OCI-LY1 (cell line): ENCODE data around the gene ZSWIM3.

ENCODE experiments used
- H2AFZ ChIP-seq: fragments of 200-600 bp; sonication (generic), shearing (Covaris generic); 2 replicates; pipeline ENCODE4 v1.6.0; 2014; ENCODE audit warnings: antibody characterized with exemption, mild to moderate bottlenecking, low read length
- H3F3A ChIP-seq: fragments of 200-600 bp; sonication (generic), shearing (Covaris generic); 2 replicates; pipeline ENCODE4 v1.6.0; 2014; ENCODE audit warnings: mild to moderate bottlenecking, antibody characterized with exemption, low read length, moderate library complexity; ENCODE audit not compliant: insufficient read depth
- H3K27ac ChIP-seq: fragments of 200-600 bp; sonication (generic); 2 replicates; pipeline ENCODE4 v1.5.1; 2014; ENCODE audit warnings: low read length, mixed run types, mild to moderate bottlenecking, low read depth; ENCODE audit not compliant: poor library complexity, severe bottlenecking
- H3K27me3 ChIP-seq: fragments of 200-600 bp; sonication (generic); 2 replicates; pipeline ENCODE4 v1.6.0; 2014; ENCODE audit warnings: antibody characterized with exemption, mild to moderate bottlenecking, low read length, moderate library complexity; ENCODE audit not compliant: insufficient read depth
- H3K36me3 ChIP-seq: fragments of 200-600 bp; sonication (generic); 2 replicates; pipeline ENCODE4 v1.6.1; 2014; ENCODE audit warnings: mild to moderate bottlenecking, antibody characterized with exemption, low read length, moderate library complexity, mixed read lengths; ENCODE audit not compliant: insufficient read depth
- H3K4me1 ChIP-seq: fragments of 200-600 bp; sonication (generic); 2 replicates; pipeline ENCODE4 v1.5.1; 2014; ENCODE audit warnings: mild to moderate bottlenecking, low read length, moderate library complexity; ENCODE audit not compliant: insufficient read depth, severe bottlenecking
- H3K4me2 ChIP-seq: fragments of 200-600 bp; sonication (generic), shearing (Covaris generic); 2 replicates; pipeline ENCODE4 v1.6.1; 2014; ENCODE audit warnings: low read length
- H3K4me3 ChIP-seq: fragments of 200-600 bp; sonication (generic); 2 replicates; pipeline ENCODE4 v1.5.1; 2014; ENCODE audit warnings: low read length, low read depth, mild to moderate bottlenecking, mixed read lengths; ENCODE audit not compliant: poor library complexity, severe bottlenecking
- H3K79me2 ChIP-seq: fragments of 200-600 bp; shearing (Covaris generic); 2 replicates; pipeline ENCODE4 v1.6.1; 2016; ENCODE audit warnings: mixed run types, low read length, mixed read lengths; ENCODE audit not compliant: insufficient read depth
- H3K9ac ChIP-seq: fragments of 200-600 bp; sonication (generic), shearing (Covaris generic); 2 replicates; pipeline ENCODE4 v1.6.1; 2014; ENCODE audit warnings: mild to moderate bottlenecking, low read length, mixed read lengths
- H3K9me2 ChIP-seq: fragments of 200-600 bp; sonication (generic), shearing (Covaris generic); 2 replicates; pipeline ENCODE4 v1.6.1; 2014; ENCODE audit warnings: low read depth, mild to moderate bottlenecking, low read length, mixed read lengths
- H3K9me3 ChIP-seq: fragments of 200-600 bp; shearing (Covaris generic); 2 replicates; pipeline ENCODE4 v1.6.1; 2014; ENCODE audit warnings: low read length, mixed read lengths
- H4K20me1 ChIP-seq: fragments of 200-600 bp; sonication (generic), shearing (Covaris generic); 2 replicates; pipeline ENCODE4 v1.6.0; 2016; ENCODE audit warnings: mild to moderate bottlenecking, low read length; ENCODE audit not compliant: insufficient read depth
- CTCF ChIP-seq: fragments of 200-600 bp; sonication (generic), shearing (Covaris generic); IDR thresholded peaks from 2 replicates; pipeline ENCODE4 v1.5.1; 2017; ENCODE audit warnings: mild to moderate bottlenecking, antibody characterized with exemption, low read length, moderate library complexity, mixed read lengths
- EZH2 ChIP-seq: fragments of 200-600 bp; sonication (generic), shearing (Covaris generic); IDR thresholded peaks from 2 replicates; pipeline ENCODE4 v1.8.0; 2017; ENCODE audit warnings: borderline replicate concordance, mixed run types, mild to moderate bottlenecking, antibody characterized with exemption, low read length, moderate library complexity, mixed read lengths

Gene ZSWIM3

GRCh38 chr20:45912344-45912682 is 54.9 kb downstream of the ZSWIM3 start:
- H3K4me2 ChIP-seq, result no peak overlapping the region; the same call in 1 of the 2 replicates
- peaks cover 6% of the 10 kb centered on the region; the same call in 1 of the 2 replicates for H3K27me3 ChIP-seq
- H3K4me3 ChIP-seq, result no peak overlapping the region
- no peak overlapping the region for H2AFZ ChIP-seq
- no peaks in the 10 kb centered on the region for H3K79me2 ChIP-seq
- H3F3A ChIP-seq, result no peaks in the 10 kb centered on the region
- H3K9ac ChIP-seq, result no peak overlapping the region
- peaks cover 26% of the 10 kb centered on the region for H3K4me1 ChIP-seq
- no peaks in the 10 kb centered on the region for H3K9me2 ChIP-seq
- H4K20me1 ChIP-seq, result no peaks in the 10 kb centered on the region
- no peak for TF ChIP-seq EZH2
- TF ChIP-seq CTCF, result no peak
- H3K27ac ChIP-seq, result no peak overlapping the region
- H3K9me3 ChIP-seq, result no peaks in the 10 kb centered on the region
- no peaks in the 10 kb centered on the region for H3K36me3 ChIP-seq

GRCh38 chr20:45913116-45913515 is 55.7 kb downstream of the ZSWIM3 start:
- Histone ChIP-seq H3K9ac (no peak overlapping the region), H3K36me3 (no peaks in the 10 kb centered on the region), H4K20me1 (no peaks in the 10 kb centered on the region), H3K4me1 (peaks cover 26% of the 10 kb centered on the region), H3K9me2 (no peaks in the 10 kb centered on the region), H3K4me2 (no peak overlapping the region), H3K27ac (no peak overlapping the region), H2AFZ (no peak overlapping the region), H3F3A (no peaks in the 10 kb centered on the region), H3K9me3 (no peaks in the 10 kb centered on the region), H3K79me2 (no peaks in the 10 kb centered on the region), H3K27me3 (peaks cover 6% of the 10 kb centered on the region; the same call in 1 of the 2 replicates), H3K4me3 (no peak overlapping the region)
- TF ChIP-seq EZH2 (no peak), CTCF (no peak)

- Histone ChIP-seq H3K27me3 (peaks cover 10% of the 10 kb centered on the region; the same call in 1 of the 2 replicates), H3K9ac (no peak overlapping the region), H3K9me3 (no peaks in the 10 kb centered on the region), H3K4me1 (no peaks in the 10 kb centered on the region), H3F3A (no peaks in the 10 kb centered on the region), H3K4me2 (no peak overlapping the region), H3K79me2 (no peaks in the 10 kb centered on the region), H3K27ac (no peak overlapping the region), H3K4me3 (no peak overlapping the region), H3K36me3 (no peaks in the 10 kb centered on the region), H3K9me2 (no peaks in the 10 kb centered on the region), H2AFZ (no peak overlapping the region), H4K20me1 (no peaks in the 10 kb centered on the region)
- TF ChIP-seq EZH2 (no peak), CTCF (no peak)
Measured at GRCh38 chr20:45917790-45918141, 60.4 kb downstream of the ZSWIM3 start.
